ENCODE results near the gene SMC5.
"Not testable (repeated sequence)": the region's sequence is repeated elsewhere in the genome, so short reads cannot be mapped to it uniquely, and the experiment has no call there.

The SMC5 gene

DNA sequence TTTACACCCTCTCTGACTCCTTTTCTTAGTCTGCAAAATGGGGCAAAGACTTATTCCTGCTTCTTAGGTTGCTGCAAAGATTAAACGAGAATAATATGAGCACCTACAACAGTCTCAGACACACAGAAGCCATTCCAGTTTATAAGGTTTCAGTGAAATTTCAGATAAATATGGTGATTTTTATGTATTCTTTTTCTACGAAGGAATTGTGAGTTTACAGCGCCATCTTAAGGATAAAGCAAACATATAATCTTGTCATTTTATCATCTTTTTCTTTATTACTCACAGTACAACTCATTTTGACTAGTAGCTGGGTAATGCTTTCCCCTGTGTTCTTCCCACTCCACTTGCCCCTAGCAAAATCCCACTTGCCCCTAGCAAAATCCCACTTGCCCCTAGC lies 29.2 kb upstream of the SMC5 start:
- H2AK5ac ChIP-seq (ENCODE audit: low read length, severe bottlenecking): no peak overlapping the region
- no peak overlapping the region for H2BK12ac ChIP-seq (ENCODE audit: low read length in 2 of 2)
- no peak overlapping the region for H3K4me3 ChIP-seq (ENCODE audit: insufficient read depth in 1 of 2, low read depth in 1 of 2, low read length in 2 of 2)
- peaks cover 3% of the 10 kb centered on the region for H3K4me1 ChIP-seq (ENCODE audit: control insufficient read depth, insufficient read depth, low read depth, low read length)
- H3K36me3 ChIP-seq (ENCODE audit: control insufficient read depth in 1 of 2, insufficient read depth in 2 of 2, low read depth in 1 of 2, low read length in 2 of 2): peaks cover 0 to 3% of the 10 kb centered on the region in 2 experiments
- 30% methylated on average over 2 of the region's 3 CpGs for WGBS
- no peak overlapping the region for H4K8ac ChIP-seq (ENCODE audit: low read length)
- no peak overlapping the region for H3K4ac ChIP-seq (ENCODE audit: low read depth in 1 of 2, low read length in 2 of 2)
- peaks cover 8% of the 10 kb centered on the region for H3K79me1 ChIP-seq (replicated peaks; ENCODE audit: low read length, poor library complexity, severe bottlenecking)
- no peak overlapping the region for H2BK15ac ChIP-seq (ENCODE audit: low read depth, poor library complexity, severe bottlenecking)
- H2BK5ac ChIP-seq (ENCODE audit: low read depth, low read length, poor library complexity, severe bottlenecking): no peak overlapping the region
- H3K14ac ChIP-seq (ENCODE audit: low read length in 2 of 2): no peak overlapping the region
- H3K27me3 ChIP-seq (ENCODE audit: control insufficient read depth in 1 of 2, insufficient read depth in 1 of 2, low read length in 2 of 2): no peaks in the 10 kb centered on the region
- no peak overlapping the region for H3K18ac ChIP-seq (ENCODE audit: low read depth in 1 of 2, low read length in 2 of 2)
- no peak overlapping the region for H3K23ac ChIP-seq (ENCODE audit: low read length in 2 of 2)
- peak; percentile 51 for DNase-seq
- H2AFZ ChIP-seq (ENCODE audit: low read depth, low read length): no peak overlapping the region
- H3K27ac ChIP-seq (ENCODE audit: low read length, poor library complexity, severe bottlenecking): no peak overlapping the region
- no peak overlapping the region for H2BK120ac ChIP-seq (ENCODE audit: low read depth, low read length)
- no peak overlapping the region for H3K4me2 ChIP-seq (ENCODE audit: low read length, poor library complexity, severe bottlenecking)
- H3K9me3 ChIP-seq (ENCODE audit: control insufficient read depth, low read length): no peaks in the 10 kb centered on the region
- peak overlapping the region; percentile 70 for H3K9ac ChIP-seq (ENCODE audit: low read length)
- no peak overlapping the region for H4K91ac ChIP-seq (ENCODE audit: low read length)

DNA sequence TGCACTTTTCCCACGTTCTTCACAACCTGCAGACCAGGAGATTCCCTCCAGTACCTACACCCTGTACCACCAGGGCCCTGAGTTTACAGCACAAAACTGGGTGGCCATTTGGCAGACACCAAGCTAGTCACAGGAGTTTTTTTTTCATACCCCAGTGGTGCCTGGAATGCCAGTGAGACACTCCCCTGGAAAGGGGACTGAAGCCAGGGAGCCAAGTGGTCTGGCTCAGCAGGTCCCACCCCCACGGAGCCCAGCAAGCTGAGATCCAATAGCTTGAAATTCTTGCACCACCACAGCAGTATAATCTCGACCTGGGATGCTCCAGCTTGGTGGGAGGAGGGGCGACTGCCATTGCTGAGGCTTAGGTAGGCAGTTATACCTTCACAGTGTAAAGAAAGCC lies 26.3 kb upstream of the SMC5 start:
- Histone ChIP-seq H4K91ac (ENCODE audit: low read length) (no peak overlapping the region), H3K27me3 (ENCODE audit: control insufficient read depth in 1 of 2, insufficient read depth in 1 of 2, low read length in 2 of 2) (no peaks in the 10 kb centered on the region), H3K36me3 (ENCODE audit: control insufficient read depth in 1 of 2, insufficient read depth in 2 of 2, low read depth in 1 of 2, low read length in 2 of 2) (peaks cover 0 to 3% of the 10 kb centered on the region in 2 experiments), H2BK15ac (ENCODE audit: low read depth, poor library complexity, severe bottlenecking) (no peak overlapping the region), H2AK5ac (ENCODE audit: low read length, severe bottlenecking) (no peak overlapping the region), H3K4me3 (ENCODE audit: insufficient read depth in 1 of 2, low read depth in 1 of 2, low read length in 2 of 2) (no peak overlapping the region), H3K79me1 (replicated peaks; ENCODE audit: low read length, poor library complexity, severe bottlenecking) (peaks cover 8% of the 10 kb centered on the region), H3K27ac (ENCODE audit: low read length, poor library complexity, severe bottlenecking) (no peak overlapping the region), H3K4me2 (ENCODE audit: low read length, poor library complexity, severe bottlenecking) (no peak overlapping the region), H2BK12ac (ENCODE audit: low read length in 2 of 2) (no peak overlapping the region), H3K4me1 (ENCODE audit: control insufficient read depth, insufficient read depth, low read depth, low read length) (peaks cover 3% of the 10 kb centered on the region), H3K23ac (ENCODE audit: low read length in 2 of 2) (no peak overlapping the region), H4K8ac (ENCODE audit: low read length) (no peak overlapping the region), H2AFZ (ENCODE audit: low read depth, low read length) (no peak overlapping the region), H3K9ac (ENCODE audit: low read length) (no peak overlapping the region), H3K18ac (ENCODE audit: low read depth in 1 of 2, low read length in 2 of 2) (no peak overlapping the region), H3K4ac (ENCODE audit: low read depth in 1 of 2, low read length in 2 of 2) (no peak overlapping the region), H2BK120ac (ENCODE audit: low read depth, low read length) (no peak overlapping the region), H2BK5ac (ENCODE audit: low read depth, low read length, poor library complexity, severe bottlenecking) (no peak overlapping the region), H3K14ac (ENCODE audit: low read length in 2 of 2) (no peak overlapping the region), H3K9me3 (ENCODE audit: control insufficient read depth, low read length) (no peaks in the 10 kb centered on the region)
- no peak for DNase-seq
- 63% methylated on average over 3 of the region's 4 CpGs for WGBS

DNA sequence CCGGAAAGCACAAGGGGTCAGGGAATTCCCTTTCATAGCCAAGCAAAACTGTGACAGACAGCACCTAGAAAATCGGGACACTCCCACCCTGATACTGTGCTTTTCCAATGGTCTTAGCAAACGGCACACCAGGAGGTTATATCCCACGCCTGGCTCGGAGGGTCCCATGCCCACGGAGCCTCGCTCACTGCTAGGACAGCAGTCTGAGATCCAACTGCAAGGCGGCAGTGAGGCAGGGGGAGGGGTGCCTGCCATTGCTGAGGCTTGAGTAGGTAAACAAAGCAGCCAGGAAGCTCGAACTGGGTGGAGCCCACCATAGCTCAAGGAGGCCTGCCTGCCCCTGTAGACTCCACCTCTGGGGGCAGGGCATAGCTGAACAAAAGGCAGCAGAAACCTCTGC lies 24.6 kb upstream of the SMC5 start:
- not testable (repeated sequence) for H3K4ac ChIP-seq (ENCODE audit: low read depth in 1 of 2, low read length in 2 of 2); H3K4me3 ChIP-seq (ENCODE audit: insufficient read depth in 1 of 2, low read depth in 1 of 2, low read length in 2 of 2); H2AK5ac ChIP-seq (ENCODE audit: low read length, severe bottlenecking); H4K91ac ChIP-seq (ENCODE audit: low read length); H3K4me2 ChIP-seq (ENCODE audit: low read length, poor library complexity, severe bottlenecking); DNase-seq; H3K9me3 ChIP-seq (ENCODE audit: control insufficient read depth, low read length); H3K79me1 ChIP-seq (replicated peaks; ENCODE audit: low read length, poor library complexity, severe bottlenecking); H3K14ac ChIP-seq (ENCODE audit: low read length in 2 of 2); H3K9ac ChIP-seq (ENCODE audit: low read length); H2AFZ ChIP-seq (ENCODE audit: low read depth, low read length); H2BK12ac ChIP-seq (ENCODE audit: low read length in 2 of 2); H3K36me3 ChIP-seq (ENCODE audit: control insufficient read depth in 1 of 2, insufficient read depth in 2 of 2, low read depth in 1 of 2, low read length in 2 of 2); H4K8ac ChIP-seq (ENCODE audit: low read length); H3K27me3 ChIP-seq (ENCODE audit: control insufficient read depth in 1 of 2, insufficient read depth in 1 of 2, low read length in 2 of 2); H2BK15ac ChIP-seq (ENCODE audit: low read depth, poor library complexity, severe bottlenecking); H2BK120ac ChIP-seq (ENCODE audit: low read depth, low read length); H3K23ac ChIP-seq (ENCODE audit: low read length in 2 of 2); H2BK5ac ChIP-seq (ENCODE audit: low read depth, low read length, poor library complexity, severe bottlenecking); H3K4me1 ChIP-seq (ENCODE audit: control insufficient read depth, insufficient read depth, low read depth, low read length); H3K27ac ChIP-seq (ENCODE audit: low read length, poor library complexity, severe bottlenecking); H3K18ac ChIP-seq (ENCODE audit: low read depth in 1 of 2, low read length in 2 of 2)
- 89% methylated on average over 9 of the region's 9 CpGs for WGBS

DNA sequence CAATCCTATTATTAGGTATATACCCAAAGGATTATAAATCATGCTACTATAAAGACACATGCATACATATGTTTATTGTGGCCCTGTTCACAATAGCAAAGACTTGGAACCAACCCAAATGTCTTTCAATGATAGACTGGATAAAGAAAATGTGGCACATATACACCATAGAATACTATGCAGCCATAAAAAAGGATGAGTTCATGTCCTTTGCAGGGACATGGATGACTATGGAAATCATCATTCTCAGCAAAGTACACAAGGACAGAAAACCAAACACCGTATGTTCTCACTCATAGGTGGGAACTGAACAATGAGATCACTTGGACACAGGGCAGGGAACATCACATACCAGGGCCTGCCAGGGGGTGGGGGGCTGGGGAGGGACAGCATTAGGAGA lies 12.8 kb upstream of the SMC5 start:
- H2BK5ac ChIP-seq (ENCODE audit: low read depth, low read length, poor library complexity, severe bottlenecking); H2BK15ac ChIP-seq (ENCODE audit: low read depth, poor library complexity, severe bottlenecking); H3K23ac ChIP-seq (ENCODE audit: low read length in 2 of 2); H4K8ac ChIP-seq (ENCODE audit: low read length); H3K4ac ChIP-seq (ENCODE audit: low read depth in 1 of 2, low read length in 2 of 2); H3K9ac ChIP-seq (ENCODE audit: low read length); H3K4me3 ChIP-seq (ENCODE audit: insufficient read depth in 1 of 2, low read depth in 1 of 2, low read length in 2 of 2); H3K4me2 ChIP-seq (ENCODE audit: low read length, poor library complexity, severe bottlenecking); H2AFZ ChIP-seq (ENCODE audit: low read depth, low read length); H3K14ac ChIP-seq (ENCODE audit: low read length in 2 of 2); H2BK120ac ChIP-seq (ENCODE audit: low read depth, low read length); H2AK5ac ChIP-seq (ENCODE audit: low read length, severe bottlenecking); H4K91ac ChIP-seq (ENCODE audit: low read length); DNase-seq; H3K79me1 ChIP-seq (replicated peaks; ENCODE audit: low read length, poor library complexity, severe bottlenecking); H2BK12ac ChIP-seq (ENCODE audit: low read length in 2 of 2); H3K18ac ChIP-seq (ENCODE audit: low read depth in 1 of 2, low read length in 2 of 2); H3K4me1 ChIP-seq (ENCODE audit: control insufficient read depth, insufficient read depth, low read depth, low read length); H3K36me3 ChIP-seq (ENCODE audit: control insufficient read depth in 1 of 2, insufficient read depth in 2 of 2, low read depth in 1 of 2, low read length in 2 of 2); H3K9me3 ChIP-seq (ENCODE audit: control insufficient read depth, low read length); H3K27me3 ChIP-seq (ENCODE audit: control insufficient read depth in 1 of 2, insufficient read depth in 1 of 2, low read length in 2 of 2); H3K27ac ChIP-seq (ENCODE audit: low read length, poor library complexity, severe bottlenecking): not testable (repeated sequence)
- WGBS: 100% methylated on average over 1 of the region's 1 CpG

Measured in mesenchymal stem cell (in vitro differentiated cells and primary cell).